Occipital lobe (tissue), 2 donors: Measurements from ENCODE around the gene DNAJC7. TPM values are rescaled to one million over a fixed set of nuclear protein-coding genes. Genes with fewer than 3 reads are reported as not detected.

Experiments
- DNase-seq: peaks from one replicate; lab custom pipeline; 2025; lab: John Stamatoyannopoulos, UW
- total RNA-seq: library from RNA; depleted of rRNA; stranded (reverse); fragments of >200 nt; gene quantifications from one replicate; pipeline ENCODE4 v1.2.3, GENCODE V29; 2014

The DNAJC7 gene, protein sequence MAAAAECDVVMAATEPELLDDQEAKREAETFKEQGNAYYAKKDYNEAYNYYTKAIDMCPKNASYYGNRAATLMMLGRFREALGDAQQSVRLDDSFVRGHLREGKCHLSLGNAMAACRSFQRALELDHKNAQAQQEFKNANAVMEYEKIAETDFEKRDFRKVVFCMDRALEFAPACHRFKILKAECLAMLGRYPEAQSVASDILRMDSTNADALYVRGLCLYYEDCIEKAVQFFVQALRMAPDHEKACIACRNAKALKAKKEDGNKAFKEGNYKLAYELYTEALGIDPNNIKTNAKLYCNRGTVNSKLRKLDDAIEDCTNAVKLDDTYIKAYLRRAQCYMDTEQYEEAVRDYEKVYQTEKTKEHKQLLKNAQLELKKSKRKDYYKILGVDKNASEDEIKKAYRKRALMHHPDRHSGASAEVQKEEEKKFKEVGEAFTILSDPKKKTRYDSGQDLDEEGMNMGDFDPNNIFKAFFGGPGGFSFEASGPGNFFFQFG
- total RNA-seq, result 78.0 TPM

GRCh38 chr17:42016941-42017865, at the start of gene DNAJC7:
DNAJC7 (minus strand) TSS chr17:42017439; CDS start chr17:42017416, 23 bp downstream.
- DNase-seq, result peak; percentile 93

DNA sequence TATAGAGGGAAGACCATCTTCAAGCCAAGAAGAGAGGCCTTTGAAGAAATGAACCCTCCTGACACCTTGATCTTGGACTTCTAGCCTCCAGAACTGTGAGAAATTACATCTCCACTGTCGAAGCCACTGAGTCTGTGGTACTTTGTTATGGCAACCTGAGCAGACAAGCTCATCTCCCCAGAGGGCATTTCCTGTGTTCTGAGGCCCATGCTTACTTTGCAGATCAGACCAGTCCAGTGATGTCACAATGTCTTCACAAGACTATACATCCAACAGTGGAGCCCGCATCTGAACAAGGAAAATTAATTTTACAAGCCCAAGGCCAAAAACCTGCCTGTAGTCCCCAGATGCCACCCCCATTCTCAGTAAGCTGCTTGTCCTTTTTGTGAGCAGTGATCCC, 48.0 kb upstream of the DNAJC7 start:
- no peak for DNase-seq

- no peak for DNase-seq
Measured at GRCh38 chr17:42062681-42063080, 45.4 kb upstream of the DNAJC7 start.

DNA sequence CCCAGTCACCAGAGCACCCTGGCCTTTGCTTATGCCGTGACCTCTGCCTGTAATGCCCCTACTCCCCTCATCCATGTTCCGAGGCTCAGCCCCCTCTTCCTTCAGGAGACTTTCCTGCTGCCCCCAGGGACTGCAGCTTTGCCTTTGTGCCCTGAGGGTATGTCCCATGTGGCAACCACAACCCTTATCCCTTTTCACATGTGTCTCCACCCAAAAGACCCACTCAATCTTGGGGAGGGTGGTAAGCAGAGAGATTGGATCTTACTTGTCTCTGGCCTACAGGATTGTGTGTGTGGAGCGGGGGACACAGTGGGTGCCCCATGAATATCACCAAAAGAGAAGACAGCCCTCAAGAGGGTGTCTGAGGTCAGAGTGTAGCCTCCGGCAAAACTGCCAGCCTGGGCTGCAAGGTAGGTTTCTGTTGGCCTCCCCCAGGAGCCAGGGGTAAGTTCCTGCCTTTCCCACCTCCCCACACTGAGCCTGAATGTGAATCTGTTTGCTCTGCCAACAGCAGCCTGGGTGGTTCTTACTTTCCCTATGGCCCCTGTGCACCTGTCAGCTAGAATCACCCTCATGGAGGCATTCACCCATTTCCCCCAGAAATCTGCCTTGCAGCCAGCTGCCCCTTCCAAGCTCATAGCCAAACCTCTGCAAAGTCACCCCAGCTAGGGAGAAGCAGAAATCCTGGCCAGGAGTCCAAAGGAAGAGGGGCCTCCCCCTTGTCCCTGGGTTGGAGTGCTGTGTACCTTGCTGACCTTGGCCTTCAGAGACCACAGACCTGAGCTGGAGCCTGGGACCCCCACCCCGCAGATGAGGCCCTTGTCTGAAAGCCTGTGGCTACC, 44.6 kb upstream of the DNAJC7 start:
- no peak for DNase-seq

- no peak for DNase-seq
Measured at GRCh38 chr17:42060231-42060630, 43.0 kb upstream of the DNAJC7 start.

DNA sequence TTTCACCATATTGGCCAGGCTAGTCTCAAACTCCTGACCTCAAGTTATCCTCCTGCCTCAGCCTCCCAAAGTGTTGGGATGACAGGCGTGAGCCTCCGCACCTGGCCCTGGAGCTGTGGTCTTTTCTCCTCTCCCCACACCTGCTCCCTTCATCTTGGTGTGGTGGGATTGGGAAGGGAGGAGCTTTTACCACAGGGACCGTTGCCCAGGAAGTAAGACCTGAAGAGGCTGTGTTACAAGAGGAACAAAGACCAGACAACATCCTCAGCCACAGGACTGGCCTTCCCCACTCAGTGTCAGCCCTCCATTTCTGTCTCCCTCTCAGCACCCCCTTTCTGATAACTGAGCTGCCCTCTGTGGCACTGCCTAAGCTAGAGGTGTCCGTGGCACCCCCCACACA, 42.6 kb upstream of the DNAJC7 start:
- DNase-seq, result no peak

- DNase-seq, result no peak
Measured at GRCh38 chr17:42058063-42058462, 40.8 kb upstream of the DNAJC7 start.

- no peak for DNase-seq
Measured at GRCh38 chr17:42056635-42057034, 39.4 kb upstream of the DNAJC7 start.

DNA sequence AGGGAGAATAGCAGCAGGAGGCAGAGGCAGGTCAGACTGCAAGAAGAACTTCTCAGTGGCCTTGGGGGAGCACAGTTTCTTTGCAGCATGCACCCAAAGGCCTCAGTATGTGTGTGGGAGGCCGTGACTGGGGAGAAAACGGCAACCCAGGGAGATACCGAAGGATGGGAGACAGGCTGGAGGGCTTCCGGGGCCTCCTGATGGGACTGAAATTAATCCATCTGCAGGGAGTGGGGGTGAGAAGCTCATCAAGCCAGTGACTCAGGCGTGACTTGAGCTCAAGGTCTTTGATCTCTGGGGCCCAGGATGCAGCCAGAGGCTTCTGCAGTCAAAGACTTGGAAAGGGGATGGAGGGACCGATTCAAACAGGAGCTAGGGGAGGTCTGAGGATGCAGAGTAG, 38.3 kb upstream of the DNAJC7 start:
- DNase-seq, result no peak

DNA sequence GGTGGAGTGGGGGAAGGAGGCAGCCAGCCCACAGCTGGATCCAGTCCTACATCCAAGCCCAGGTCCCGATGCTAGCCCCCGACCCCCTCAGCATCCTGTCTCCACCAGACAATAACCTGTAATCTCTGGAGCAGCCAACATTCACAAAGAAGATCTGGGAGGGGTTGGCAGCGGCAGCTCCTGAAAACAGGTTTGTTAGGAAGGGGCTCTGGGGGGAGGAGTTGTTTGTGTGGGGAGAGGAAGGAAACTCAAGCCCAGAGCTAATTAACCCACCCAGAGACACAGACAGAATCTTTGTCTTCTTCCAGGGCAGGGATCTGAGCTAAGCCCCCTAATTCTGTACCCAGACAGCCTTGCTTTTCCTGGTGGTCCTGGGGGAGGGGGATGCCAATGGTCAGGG, 37.8 kb upstream of the DNAJC7 start:
- DNase-seq, result no peak

DNA sequence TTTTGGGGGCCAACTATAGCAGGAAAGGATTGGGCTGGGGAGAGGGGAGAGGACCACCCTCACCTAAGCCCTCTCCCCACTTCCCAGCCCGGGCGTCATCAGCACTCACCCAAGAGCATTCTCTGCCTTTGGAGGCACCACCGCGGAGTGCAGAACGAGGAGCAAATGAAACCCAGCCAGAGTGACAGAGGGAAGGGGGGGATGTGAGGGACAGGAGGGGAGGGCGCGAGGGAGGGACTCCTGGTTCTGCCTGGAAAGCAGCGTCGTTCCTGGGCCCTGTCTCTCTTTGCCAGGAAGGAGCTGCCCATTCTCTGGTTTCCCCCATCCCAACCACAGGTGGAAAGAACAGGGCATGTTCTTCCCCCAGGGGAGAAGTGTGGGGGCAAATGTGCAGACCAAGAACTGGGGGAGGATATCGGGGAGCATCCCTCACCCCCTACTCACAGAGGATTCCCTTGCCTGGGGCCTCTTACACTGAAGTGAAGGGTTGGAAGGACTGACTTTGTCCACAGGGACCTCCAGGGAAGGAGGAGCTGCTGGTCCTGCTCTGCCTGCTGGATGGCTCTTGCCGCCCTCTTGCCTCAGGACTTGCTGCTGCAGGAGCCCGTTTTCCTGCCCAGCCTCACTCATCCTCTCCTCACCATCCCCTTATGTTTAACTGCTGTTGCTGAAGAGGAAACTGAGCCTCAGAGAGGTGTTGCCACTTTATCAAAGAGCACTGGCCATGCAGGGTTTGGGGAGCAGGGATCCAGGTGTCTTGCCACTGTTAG, 36.7 kb upstream of the DNAJC7 start:
- no peak for DNase-seq

- DNase-seq, result no peak
Measured at GRCh38 chr17:42052346-42052877, 35.2 kb upstream of the DNAJC7 start.

DNA sequence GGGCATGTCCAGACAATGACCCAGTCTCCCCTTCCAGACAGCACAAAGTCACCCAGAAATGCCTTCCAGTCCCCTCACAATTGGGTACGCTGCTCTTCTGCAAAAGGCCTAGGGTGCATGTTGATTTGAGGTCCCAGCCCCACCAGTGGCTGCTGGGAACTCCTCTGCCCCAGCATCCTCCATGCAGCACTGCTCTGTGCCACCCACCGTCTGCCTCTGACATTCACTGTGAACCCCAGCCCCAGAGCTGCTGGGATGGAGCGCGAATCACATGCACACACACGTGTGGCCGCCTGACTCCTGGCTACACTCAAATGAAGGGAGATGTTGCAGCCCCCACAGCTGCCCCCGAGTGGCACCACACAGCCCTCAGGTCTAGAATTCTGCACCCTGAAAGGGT, 34.4 kb upstream of the DNAJC7 start:
- DNase-seq, result no peak

DNA sequence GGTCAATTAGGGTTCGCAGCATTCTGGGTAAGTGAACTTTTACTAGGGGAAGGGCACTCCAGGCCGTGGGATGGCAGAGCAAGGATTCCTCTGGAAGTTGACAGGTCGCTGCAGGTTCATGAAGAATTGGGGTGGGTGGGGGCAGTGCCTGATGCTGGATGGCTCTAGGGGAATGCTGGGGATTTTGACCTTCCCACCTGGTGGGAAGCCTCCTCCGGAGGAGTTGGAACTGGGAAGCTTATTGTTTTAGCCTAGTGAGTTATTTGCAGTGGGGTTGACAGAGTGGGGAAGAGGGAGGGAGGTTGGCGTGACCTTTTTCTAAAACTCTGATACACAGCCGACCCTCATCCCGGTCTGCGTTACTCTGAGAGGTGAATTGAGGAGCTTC, 33.8 kb upstream of the DNAJC7 start:
- DNase-seq, result no peak

DNA sequence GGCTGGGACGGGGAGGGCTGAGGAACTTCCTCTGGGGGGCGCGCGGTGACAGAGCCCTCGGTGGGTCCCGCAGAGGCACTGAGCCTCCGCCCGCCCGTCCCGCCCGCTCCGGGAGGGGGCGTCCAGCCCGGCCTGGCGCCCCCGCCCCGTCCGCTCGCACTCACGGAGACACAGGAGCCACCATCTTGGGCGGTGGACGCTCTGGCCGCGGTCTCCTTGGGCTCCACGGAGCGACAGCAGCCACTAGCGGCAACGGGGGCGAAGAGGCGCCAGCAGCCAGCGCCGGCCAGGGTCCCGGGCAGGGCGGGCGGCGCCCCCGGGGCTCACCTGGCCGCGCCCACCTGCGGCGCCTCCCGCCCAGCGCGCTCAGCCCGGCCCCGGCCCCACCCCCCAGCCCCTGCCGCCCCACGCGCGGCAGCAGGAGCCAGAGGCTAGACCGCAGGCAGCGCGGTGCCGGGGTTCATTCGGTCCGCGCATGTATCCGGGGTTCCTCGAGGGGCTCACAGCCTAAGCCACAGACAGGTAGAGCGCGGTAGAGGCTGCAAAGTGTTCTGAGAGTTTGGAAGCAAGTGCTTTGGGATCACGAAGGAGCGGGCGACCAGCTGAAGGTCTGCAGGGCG, 33.3 kb upstream of the DNAJC7 start, which contains the start of gene C17orf113:
C17orf113 (minus strand) TSS at position 209 of the 620 bp plus-strand sequence. CDS start 7,225 bp downstream, outside the sequence.
- DNase-seq, result peak; percentile 13

- no peak for DNase-seq
Measured at GRCh38 chr17:42049834-42050392, 32.7 kb upstream of the DNAJC7 start.

GRCh38 chr17:42047343-42047742, 30.1 kb upstream of the DNAJC7 start:
- DNase-seq, result no peak

GRCh38 chr17:42045719-42046118, 28.5 kb upstream of the DNAJC7 start:
- no peak for DNase-seq

- no peak for DNase-seq
Measured at GRCh38 chr17:42042598-42043319, 25.5 kb upstream of the DNAJC7 start.
